ENCODE data around the gene AMIGO3.
"Not testable (repeated sequence)": the region's sequence is repeated elsewhere in the genome, so short reads cannot be mapped to it uniquely, and the experiment has no call there.

AMIGO3 gene

GRCh38 chr3:49719214-49719884 lies at the start of gene AMIGO3:
Gene AMIGO3 (minus strand): TSS chr3:49719684. CDS start chr3:49719465, 219 bp downstream.
- DNase-seq, result peak; percentile 81

GRCh38 chr3:49763981-49764380 lies 44.5 kb upstream of the AMIGO3 start:
- no peak for DNase-seq

- no peak for DNase-seq
Measured at GRCh38 chr3:49761661-49762060, 42.2 kb upstream of the AMIGO3 start.

GRCh38 chr3:49759226-49759625 lies 39.7 kb upstream of the AMIGO3 start:
- no peak for DNase-seq

- no peak for DNase-seq
Measured at GRCh38 chr3:49757197-49757596, 37.7 kb upstream of the AMIGO3 start.

GRCh38 chr3:49756036-49756435 lies 36.6 kb upstream of the AMIGO3 start:
- no peak for DNase-seq

- DNase-seq, result no peak
Measured at GRCh38 chr3:49754536-49754935, 35.1 kb upstream of the AMIGO3 start.

- no peak for DNase-seq
Measured at GRCh38 chr3:49751501-49751900, 32.0 kb upstream of the AMIGO3 start.

GRCh38 chr3:49750056-49750455 lies 30.6 kb upstream of the AMIGO3 start:
- no peak for DNase-seq

GRCh38 chr3:49748874-49749273 lies 29.4 kb upstream of the AMIGO3 start:
- not testable (repeated sequence) for DNase-seq

- no peak for DNase-seq
Measured at GRCh38 chr3:49747792-49748480, 28.5 kb upstream of the AMIGO3 start.

- no peak for DNase-seq
Measured at GRCh38 chr3:49745986-49746385, 26.5 kb upstream of the AMIGO3 start.

GRCh38 chr3:49740427-49740826 lies 20.9 kb upstream of the AMIGO3 start:
- no peak for DNase-seq

- no peak for DNase-seq
Measured at GRCh38 chr3:49738067-49738713, 18.7 kb upstream of the AMIGO3 start.

GRCh38 chr3:49734752-49735151 lies 15.3 kb upstream of the AMIGO3 start:
- no peak for DNase-seq

GRCh38 chr3:49733551-49733950 lies 14.1 kb upstream of the AMIGO3 start:
- DNase-seq, result no peak

- DNase-seq, result no peak
Measured at GRCh38 chr3:49732597-49732996, 13.1 kb upstream of the AMIGO3 start.

GRCh38 chr3:49729966-49730609 lies 10.6 kb upstream of the AMIGO3 start:
- no peak for DNase-seq

- DNase-seq, result no peak
Measured at GRCh38 chr3:49727924-49728361, 8.5 kb upstream of the AMIGO3 start.

- no peak for DNase-seq
Measured at GRCh38 chr3:49727154-49727923, 7.9 kb upstream of the AMIGO3 start.

GRCh38 chr3:49725906-49726681 lies 6.6 kb upstream of the AMIGO3 start:
- no peak for DNase-seq

- DNase-seq, result no peak
Measured at GRCh38 chr3:49724586-49724985, 5.1 kb upstream of the AMIGO3 start.

Measured in KG1 (cell line).